GM23338 (cell line): ENCODE results near the gene IER3IP1. TPM values are rescaled to one million over a fixed set of nuclear protein-coding genes. Genes with fewer than 3 reads are reported as not detected.

Experiments used
- ATAC-seq: fragments of 200-7000 bp; cut with Tn5 transposase; 3 replicates; pipeline ENCODE4 v1.9.1; 2020
- DNase-seq: peaks from one replicate; pipeline ENCODE4 v3.0.0-alpha.2; 2015; ENCODE audit warnings: low spot score
- H2AFZ ChIP-seq: fragments of 200-600 bp; sonication (generic); 2 replicates; pipeline ENCODE4 v1.8.0; 2016; ENCODE audit warnings: antibody characterized with exemption, mild to moderate bottlenecking, moderate library complexity
- H3F3A ChIP-seq: fragments of 200-600 bp; sonication (generic); replicated peaks from 2 replicates; pipeline ENCODE4 v1.8.0; 2017; ENCODE audit warnings: antibody characterized with exemption, mixed run types, low read depth
- H3K27ac ChIP-seq: fragments of 200-600 bp; sonication (generic); 2 replicates; pipeline ENCODE4 v1.6.1; 2016; ENCODE audit warnings: low read depth
- H3K27me3 ChIP-seq: fragments of 200-600 bp; sonication (generic); 2 replicates; pipeline ENCODE4 v1.8.0; 2016; ENCODE audit warnings: mild to moderate bottlenecking, mixed run types, moderate library complexity; ENCODE audit not compliant: insufficient read depth
- H3K36me3 ChIP-seq: fragments of 200-600 bp; sonication (generic); 2 replicates; pipeline ENCODE4 v1.8.0; 2016; ENCODE audit warnings: mild to moderate bottlenecking; ENCODE audit not compliant: insufficient read depth
- H3K4me1 ChIP-seq: fragments of 200-600 bp; sonication (generic); 2 replicates; pipeline ENCODE4 v1.8.0; 2016; ENCODE audit warnings: mild to moderate bottlenecking, moderate library complexity; ENCODE audit not compliant: insufficient read depth
- H3K4me2 ChIP-seq: fragments of 200-600 bp; sonication (generic); 2 replicates; pipeline ENCODE4 v1.7.1; 2017; ENCODE audit warnings: mixed run types
- H3K4me3 ChIP-seq: fragments of 200-600 bp; sonication (generic); 2 replicates; pipeline ENCODE4 v1.6.1; 2016; ENCODE audit warnings: mixed run types
- H3K79me2 ChIP-seq: fragments of 200-600 bp; sonication (generic); replicated peaks from 2 replicates; pipeline ENCODE4 v1.8.0; 2017; ENCODE audit warnings: mild to moderate bottlenecking; ENCODE audit not compliant: insufficient read depth
- H3K9me2 ChIP-seq: fragments of 200-600 bp; sonication (generic); 2 replicates; pipeline ENCODE4 v1.8.0; 2017; ENCODE audit not compliant: insufficient read depth
- H4K20me1 ChIP-seq: fragments of 200-600 bp; sonication (generic); replicated peaks from 2 replicates; pipeline ENCODE4 v1.8.0; 2017; ENCODE audit warnings: mild to moderate bottlenecking; ENCODE audit not compliant: insufficient read depth
- H3K27ac Mint-ChIP-seq: 2 replicates; pipeline ENCODE4 v1.8.0; 2020; ENCODE audit warnings: inconsistent platforms, mild to moderate bottlenecking, moderate library complexity, mixed read lengths
- H3K27me3 Mint-ChIP-seq: 3 replicates; pipeline ENCODE4 v1.8.0; 2022; ENCODE audit warnings: low read depth, mild to moderate bottlenecking, moderate library complexity, mixed read lengths, inconsistent platforms; ENCODE audit not compliant: insufficient read depth, poor library complexity
- H3K36me3 Mint-ChIP-seq: 3 replicates; pipeline ENCODE4 v1.8.0; 2021; ENCODE audit warnings: low read depth, mild to moderate bottlenecking, inconsistent platforms, moderate library complexity, mixed read lengths
- H3K4me1 Mint-ChIP-seq: 3 replicates; pipeline ENCODE4 v1.8.0; 2020; ENCODE audit warnings: mild to moderate bottlenecking, inconsistent platforms, mixed read lengths
- H3K4me3 Mint-ChIP-seq: 3 replicates; pipeline ENCODE4 v1.8.0; 2021; ENCODE audit warnings: moderate library complexity, mild to moderate bottlenecking, inconsistent platforms, mixed read lengths
- H3K9me3 Mint-ChIP-seq: 3 replicates; pipeline ENCODE4 v1.8.0; 2020; ENCODE audit warnings: moderate library complexity, mild to moderate bottlenecking, inconsistent platforms, mixed read lengths
- CREB1 ChIP-seq: fragments of 250-450 bp; sonication (Bioruptor Pico); IDR thresholded peaks from 2 replicates; pipeline ENCODE4 v1.5.0; 2020; ENCODE audit warnings: low read depth, mild to moderate bottlenecking, moderate library complexity
- EZH2 ChIP-seq: fragments of 200-600 bp; sonication (generic); IDR thresholded peaks from one replicate; pipeline ENCODE4 v1.8.0; 2017; ENCODE audit warnings: antibody characterized with exemption, mild to moderate bottlenecking, low read depth; ENCODE audit not compliant: unreplicated experiment
- JUNB ChIP-seq: IDR thresholded peaks from one replicate; pipeline ENCODE4 v1.6.1; 2016; ENCODE audit warnings: antibody characterized with exemption; ENCODE audit not compliant: unreplicated experiment
- NANOG ChIP-seq: IDR thresholded peaks from 2 replicates; pipeline ENCODE4 v1.6.1; 2016; ENCODE audit warnings: antibody characterized with exemption, borderline replicate concordance
- POLR2AphosphoS5 ChIP-seq: IDR thresholded peaks from 2 replicates; pipeline ENCODE4 v1.6.1; 2016; ENCODE audit warnings: antibody characterized with exemption, low read depth
- STAT1 ChIP-seq: IDR thresholded peaks from one replicate; pipeline ENCODE4 v1.6.1; 2016; ENCODE audit warnings: antibody characterized with exemption; ENCODE audit not compliant: unreplicated experiment
- ZNF114 ChIP-seq: fragments of 250-450 bp; sonication (Bioruptor Pico); IDR thresholded peaks from 2 replicates; pipeline ENCODE4 v1.5.0; 2020; ENCODE audit warnings: mild to moderate bottlenecking, moderate library complexity
- ZNF331 ChIP-seq: fragments of 250-450 bp; sonication (Bioruptor Pico); IDR thresholded peaks from 2 replicates; pipeline ENCODE4 v1.5.0; 2020; ENCODE audit warnings: low read depth, mild to moderate bottlenecking, moderate library complexity
- polyA plus RNA-seq: library from polyadenylated mRNA; unstranded; fragments of >200 nt; fragmentation: Nextera tagmentation; extraction: Ambion mirVana; gene quantifications from 2 replicates; pipeline ENCODE4 v1.2.1, GENCODE V29; 2016
- total RNA-seq: library from RNA; depleted of rRNA; stranded (reverse); fragments of >200 nt; shearing (Covaris generic); gene quantifications from 2 replicates; pipeline ENCODE4 v1.2.3, GENCODE V29; 2014
- TF ChIP-seq, protein P1 (sequence below), 2 experiments: fragments of 200-600 bp in 1 of 2; sonication (generic) in 1 of 2; conservative IDR thresholded peaks; 2 replicates each; pipeline versions ENCODE4 v1.5.1 to v1.6.1; 2016 to 2017; ENCODE audit warnings: antibody characterized with exemption in 2 of 2, low read depth in 2 of 2, mild to moderate bottlenecking in 2 of 2, moderate library complexity in 1 of 2
- TF ChIP-seq, protein P2 (sequence below): IDR thresholded peaks from 2 replicates; pipeline ENCODE4 v1.6.1; 2016; ENCODE audit warnings: antibody characterized with exemption
- TF ChIP-seq, protein P3 (sequence below): IDR thresholded peaks from one replicate; pipeline ENCODE4 v1.6.1; 2018; ENCODE audit warnings: antibody characterized with exemption; ENCODE audit not compliant: unreplicated experiment
- TF ChIP-seq, protein P4 (sequence below): fragments of 250-450 bp; sonication (Bioruptor Pico); IDR thresholded peaks from 2 replicates; pipeline ENCODE4 v1.5.0; 2020; ENCODE audit warnings: mild to moderate bottlenecking, moderate library complexity

IER3IP1 gene
- total and polyA plus RNA-seq, 2 experiments from 2014 or later: 12.2 to 24.0 TPM

DNA sequence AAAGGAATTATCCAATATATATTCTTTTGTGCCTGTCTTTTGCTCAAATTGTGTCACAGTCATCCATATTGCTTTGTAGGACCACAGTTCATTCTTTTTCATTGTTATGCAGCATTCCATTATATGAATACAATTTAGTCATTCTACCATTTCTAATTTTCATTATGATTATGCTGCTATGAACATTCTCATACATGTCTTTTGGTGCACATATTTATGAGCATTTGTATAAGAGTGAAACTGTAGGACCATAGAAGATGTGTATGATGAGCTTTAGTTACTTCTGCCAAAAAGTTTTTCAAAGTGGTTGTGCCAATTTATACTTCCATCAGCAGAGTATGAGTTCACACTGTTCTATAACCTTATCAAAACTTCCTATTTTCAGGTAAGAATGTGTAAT, 7.7 kb downstream of the IER3IP1 start (continued):
- TF ChIP-seq, protein P1, sequence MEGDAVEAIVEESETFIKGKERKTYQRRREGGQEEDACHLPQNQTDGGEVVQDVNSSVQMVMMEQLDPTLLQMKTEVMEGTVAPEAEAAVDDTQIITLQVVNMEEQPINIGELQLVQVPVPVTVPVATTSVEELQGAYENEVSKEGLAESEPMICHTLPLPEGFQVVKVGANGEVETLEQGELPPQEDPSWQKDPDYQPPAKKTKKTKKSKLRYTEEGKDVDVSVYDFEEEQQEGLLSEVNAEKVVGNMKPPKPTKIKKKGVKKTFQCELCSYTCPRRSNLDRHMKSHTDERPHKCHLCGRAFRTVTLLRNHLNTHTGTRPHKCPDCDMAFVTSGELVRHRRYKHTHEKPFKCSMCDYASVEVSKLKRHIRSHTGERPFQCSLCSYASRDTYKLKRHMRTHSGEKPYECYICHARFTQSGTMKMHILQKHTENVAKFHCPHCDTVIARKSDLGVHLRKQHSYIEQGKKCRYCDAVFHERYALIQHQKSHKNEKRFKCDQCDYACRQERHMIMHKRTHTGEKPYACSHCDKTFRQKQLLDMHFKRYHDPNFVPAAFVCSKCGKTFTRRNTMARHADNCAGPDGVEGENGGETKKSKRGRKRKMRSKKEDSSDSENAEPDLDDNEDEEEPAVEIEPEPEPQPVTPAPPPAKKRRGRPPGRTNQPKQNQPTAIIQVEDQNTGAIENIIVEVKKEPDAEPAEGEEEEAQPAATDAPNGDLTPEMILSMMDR (conservative IDR thresholded peaks at IDR 0.05; ENCODE audit: low read depth in 2 of 2): no peak
- no peak for TF ChIP-seq ZNF331 (CRISPR knock-in tag)
- no peak for TF ChIP-seq POLR2AphosphoS5
- no peak for TF ChIP-seq EZH2
- no peak for TF ChIP-seq CREB1 (CRISPR knock-in tag)
- TF ChIP-seq, protein P2, sequence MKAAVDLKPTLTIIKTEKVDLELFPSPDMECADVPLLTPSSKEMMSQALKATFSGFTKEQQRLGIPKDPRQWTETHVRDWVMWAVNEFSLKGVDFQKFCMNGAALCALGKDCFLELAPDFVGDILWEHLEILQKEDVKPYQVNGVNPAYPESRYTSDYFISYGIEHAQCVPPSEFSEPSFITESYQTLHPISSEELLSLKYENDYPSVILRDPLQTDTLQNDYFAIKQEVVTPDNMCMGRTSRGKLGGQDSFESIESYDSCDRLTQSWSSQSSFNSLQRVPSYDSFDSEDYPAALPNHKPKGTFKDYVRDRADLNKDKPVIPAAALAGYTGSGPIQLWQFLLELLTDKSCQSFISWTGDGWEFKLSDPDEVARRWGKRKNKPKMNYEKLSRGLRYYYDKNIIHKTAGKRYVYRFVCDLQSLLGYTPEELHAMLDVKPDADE: no peak
- TF ChIP-seq NANOG: no peak
- TF ChIP-seq JUNB: no peak

DNA sequence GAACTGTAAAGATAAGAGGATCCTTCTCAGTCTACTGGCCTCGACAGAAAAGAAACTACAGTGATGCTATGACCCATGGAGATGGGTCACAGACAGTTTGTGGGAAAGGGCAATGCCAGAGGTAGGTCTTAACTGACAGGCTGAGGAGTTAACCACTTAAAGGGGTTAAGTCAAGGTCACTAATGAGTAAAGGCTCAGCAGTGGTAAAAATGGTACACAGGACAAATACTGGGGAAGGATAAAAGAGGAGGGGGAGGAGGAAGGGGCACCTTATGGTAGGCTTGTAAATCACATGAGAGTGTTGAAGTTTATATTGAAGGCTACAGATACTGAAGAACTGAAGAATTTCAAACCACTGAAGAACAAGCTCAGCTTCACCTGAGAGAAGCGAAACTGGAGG, 9.9 kb downstream of the IER3IP1 start:
- Histone ChIP-seq H3K27me3 (no peaks in the 10 kb centered on the region), H3K4me2 (no peak overlapping the region), H3K36me3 (no peaks in the 10 kb centered on the region), H3K4me1 (peaks cover 2% of the 10 kb centered on the region; the same call in 1 of the 2 replicates), H2AFZ (no peak overlapping the region), H3F3A (no peaks in the 10 kb centered on the region), H3K79me2 (peaks cover 77% of the 10 kb centered on the region), H3K9me2 (no peaks in the 10 kb centered on the region), H4K20me1 (peaks cover 21% of the 10 kb centered on the region), H3K27ac (no peak overlapping the region), H3K4me3 (no peak overlapping the region)
- Mint-ChIP-seq H3K4me1 (no peaks in the 10 kb centered on the region; the same call in 2 of the 3 replicates), H3K27ac (no peak overlapping the region), H3K27me3 (no peaks in the 10 kb centered on the region), H3K4me3 (no peak overlapping the region), H3K36me3 (no peaks in the 10 kb centered on the region), H3K9me3 (no peaks in the 10 kb centered on the region)
- DNase-seq (no peak), ATAC-seq (no peak)
- TF ChIP-seq ZNF331 (CRISPR knock-in tag) (no peak), POLR2AphosphoS5 (no peak), CREB1 (CRISPR knock-in tag) (no peak), STAT1 (no peak), EZH2 (no peak), ZNF114 (CRISPR knock-in tag) (no peak)
- TF ChIP-seq, protein P3, sequence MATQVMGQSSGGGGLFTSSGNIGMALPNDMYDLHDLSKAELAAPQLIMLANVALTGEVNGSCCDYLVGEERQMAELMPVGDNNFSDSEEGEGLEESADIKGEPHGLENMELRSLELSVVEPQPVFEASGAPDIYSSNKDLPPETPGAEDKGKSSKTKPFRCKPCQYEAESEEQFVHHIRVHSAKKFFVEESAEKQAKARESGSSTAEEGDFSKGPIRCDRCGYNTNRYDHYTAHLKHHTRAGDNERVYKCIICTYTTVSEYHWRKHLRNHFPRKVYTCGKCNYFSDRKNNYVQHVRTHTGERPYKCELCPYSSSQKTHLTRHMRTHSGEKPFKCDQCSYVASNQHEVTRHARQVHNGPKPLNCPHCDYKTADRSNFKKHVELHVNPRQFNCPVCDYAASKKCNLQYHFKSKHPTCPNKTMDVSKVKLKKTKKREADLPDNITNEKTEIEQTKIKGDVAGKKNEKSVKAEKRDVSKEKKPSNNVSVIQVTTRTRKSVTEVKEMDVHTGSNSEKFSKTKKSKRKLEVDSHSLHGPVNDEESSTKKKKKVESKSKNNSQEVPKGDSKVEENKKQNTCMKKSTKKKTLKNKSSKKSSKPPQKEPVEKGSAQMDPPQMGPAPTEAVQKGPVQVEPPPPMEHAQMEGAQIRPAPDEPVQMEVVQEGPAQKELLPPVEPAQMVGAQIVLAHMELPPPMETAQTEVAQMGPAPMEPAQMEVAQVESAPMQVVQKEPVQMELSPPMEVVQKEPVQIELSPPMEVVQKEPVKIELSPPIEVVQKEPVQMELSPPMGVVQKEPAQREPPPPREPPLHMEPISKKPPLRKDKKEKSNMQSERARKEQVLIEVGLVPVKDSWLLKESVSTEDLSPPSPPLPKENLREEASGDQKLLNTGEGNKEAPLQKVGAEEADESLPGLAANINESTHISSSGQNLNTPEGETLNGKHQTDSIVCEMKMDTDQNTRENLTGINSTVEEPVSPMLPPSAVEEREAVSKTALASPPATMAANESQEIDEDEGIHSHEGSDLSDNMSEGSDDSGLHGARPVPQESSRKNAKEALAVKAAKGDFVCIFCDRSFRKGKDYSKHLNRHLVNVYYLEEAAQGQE: no peak
- TF ChIP-seq, protein P4, sequence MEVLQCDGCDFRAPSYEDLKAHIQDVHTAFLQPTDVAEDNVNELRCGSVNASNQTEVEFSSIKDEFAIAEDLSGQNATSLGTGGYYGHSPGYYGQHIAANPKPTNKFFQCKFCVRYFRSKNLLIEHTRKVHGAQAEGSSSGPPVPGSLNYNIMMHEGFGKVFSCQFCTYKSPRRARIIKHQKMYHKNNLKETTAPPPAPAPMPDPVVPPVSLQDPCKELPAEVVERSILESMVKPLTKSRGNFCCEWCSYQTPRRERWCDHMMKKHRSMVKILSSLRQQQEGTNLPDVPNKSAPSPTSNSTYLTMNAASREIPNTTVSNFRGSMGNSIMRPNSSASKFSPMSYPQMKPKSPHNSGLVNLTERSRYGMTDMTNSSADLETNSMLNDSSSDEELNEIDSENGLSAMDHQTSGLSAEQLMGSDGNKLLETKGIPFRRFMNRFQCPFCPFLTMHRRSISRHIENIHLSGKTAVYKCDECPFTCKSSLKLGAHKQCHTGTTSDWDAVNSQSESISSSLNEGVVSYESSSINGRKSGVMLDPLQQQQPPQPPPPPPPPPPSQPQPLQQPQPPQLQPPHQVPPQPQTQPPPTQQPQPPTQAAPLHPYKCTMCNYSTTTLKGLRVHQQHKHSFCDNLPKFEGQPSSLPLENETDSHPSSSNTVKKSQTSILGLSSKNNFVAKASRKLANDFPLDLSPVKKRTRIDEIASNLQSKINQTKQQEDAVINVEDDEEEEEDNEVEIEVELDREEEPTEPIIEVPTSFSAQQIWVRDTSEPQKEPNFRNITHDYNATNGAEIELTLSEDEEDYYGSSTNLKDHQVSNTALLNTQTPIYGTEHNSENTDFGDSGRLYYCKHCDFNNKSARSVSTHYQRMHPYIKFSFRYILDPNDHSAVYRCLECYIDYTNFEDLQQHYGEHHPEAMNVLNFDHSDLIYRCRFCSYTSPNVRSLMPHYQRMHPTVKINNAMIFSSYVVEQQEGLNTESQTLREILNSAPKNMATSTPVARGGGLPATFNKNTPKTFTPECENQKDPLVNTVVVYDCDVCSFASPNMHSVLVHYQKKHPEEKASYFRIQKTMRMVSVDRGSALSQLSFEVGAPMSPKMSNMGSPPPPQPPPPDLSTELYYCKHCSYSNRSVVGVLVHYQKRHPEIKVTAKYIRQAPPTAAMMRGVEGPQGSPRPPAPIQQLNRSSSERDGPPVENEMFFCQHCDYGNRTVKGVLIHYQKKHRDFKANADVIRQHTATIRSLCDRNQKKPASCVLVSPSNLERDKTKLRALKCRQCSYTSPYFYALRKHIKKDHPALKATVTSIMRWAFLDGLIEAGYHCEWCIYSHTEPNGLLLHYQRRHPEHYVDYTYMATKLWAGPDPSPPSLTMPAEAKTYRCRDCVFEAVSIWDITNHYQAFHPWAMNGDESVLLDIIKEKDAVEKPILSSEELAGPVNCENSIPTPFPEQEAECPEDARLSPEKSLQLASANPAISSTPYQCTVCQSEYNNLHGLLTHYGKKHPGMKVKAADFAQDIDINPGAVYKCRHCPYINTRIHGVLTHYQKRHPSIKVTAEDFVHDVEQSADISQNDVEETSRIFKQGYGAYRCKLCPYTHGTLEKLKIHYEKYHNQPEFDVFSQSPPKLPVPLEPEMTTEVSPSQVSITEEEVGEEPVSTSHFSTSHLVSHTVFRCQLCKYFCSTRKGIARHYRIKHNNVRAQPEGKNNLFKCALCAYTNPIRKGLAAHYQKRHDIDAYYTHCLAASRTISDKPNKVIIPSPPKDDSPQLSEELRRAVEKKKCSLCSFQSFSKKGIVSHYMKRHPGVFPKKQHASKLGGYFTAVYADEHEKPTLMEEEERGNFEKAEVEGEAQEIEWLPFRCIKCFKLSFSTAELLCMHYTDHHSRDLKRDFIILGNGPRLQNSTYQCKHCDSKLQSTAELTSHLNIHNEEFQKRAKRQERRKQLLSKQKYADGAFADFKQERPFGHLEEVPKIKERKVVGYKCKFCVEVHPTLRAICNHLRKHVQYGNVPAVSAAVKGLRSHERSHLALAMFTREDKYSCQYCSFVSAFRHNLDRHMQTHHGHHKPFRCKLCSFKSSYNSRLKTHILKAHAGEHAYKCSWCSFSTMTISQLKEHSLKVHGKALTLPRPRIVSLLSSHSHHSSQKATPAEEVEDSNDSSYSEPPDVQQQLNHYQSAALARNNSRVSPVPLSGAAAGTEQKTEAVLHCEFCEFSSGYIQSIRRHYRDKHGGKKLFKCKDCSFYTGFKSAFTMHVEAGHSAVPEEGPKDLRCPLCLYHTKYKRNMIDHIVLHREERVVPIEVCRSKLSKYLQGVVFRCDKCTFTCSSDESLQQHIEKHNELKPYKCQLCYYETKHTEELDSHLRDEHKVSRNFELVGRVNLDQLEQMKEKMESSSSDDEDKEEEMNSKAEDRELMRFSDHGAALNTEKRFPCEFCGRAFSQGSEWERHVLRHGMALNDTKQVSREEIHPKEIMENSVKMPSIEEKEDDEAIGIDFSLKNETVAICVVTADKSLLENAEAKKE (CRISPR knock-in tag): no peak
